K562 (cell line): ENCODE measurements around the gene MMEL1. TPM values are rescaled to one million over a fixed set of nuclear protein-coding genes. Genes with fewer than 3 reads are reported as not detected.
"Not testable (repeated sequence)": the region's sequence is repeated elsewhere in the genome, so short reads cannot be mapped to it uniquely, and the experiment has no call there.

ENCODE experiments used
- ATAC-seq: fragments of 200-7000 bp; cut with Tn5 transposase; 3 replicates; pipeline ENCODE4 v1.9.1; 2020; ENCODE audit warnings: moderate library complexity
- BruUV-seq: library from RNA; stranded (reverse); fragments of 400-500 nt; replicated peaks from 2 replicates; lab custom pipeline; 2021; lab: Mats Ljungman, UMichigan
- CTCF ChIA-PET: fragments of 300-600 bp; formaldehyde crosslinking; extraction: SDS; loops from one replicate; lab custom pipeline; 2021; ENCODE audit warnings: low intra/inter-chr PET ratio; lab: Yijun Ruan, JAX
- POLR2A ChIA-PET: fragments of 300-600, 350-650 bp; sonication (Branson Sonifier 250); formaldehyde crosslinking; extraction: SDS; loops from one replicate; lab custom pipeline; 2021; ENCODE audit warnings: antibody characterized with exemption, inconsistent platforms; lab: Yijun Ruan, JAX
- DNase-seq, 4 experiments: peaks; one replicate each; pipeline versions ENCODE4 v3.0.0 to v3.0.0-alpha.2; 2011 to 2018; ENCODE audit warnings: low spot score in 3 of 4, mixed read lengths in 3 of 4; ENCODE audit errors: extremely low read depth in 1 of 4
- FAIRE-seq: peaks from 2 replicates; lab custom pipeline; 2011; peaks lifted over from hg19 to GRCh38; lab: Jason Lieb, UNC
- H2AFZ ChIP-seq: 2 replicates; pipeline ENCODE4 v1.6.0; 2011; ENCODE audit warnings: low read depth, low read length, control low read depth, inconsistent platforms
- H3K27ac ChIP-seq: fragments of 200-600 bp; 3 replicates; pipeline ENCODE4 v1.8.0; 2011; ENCODE audit warnings: low read depth, mild to moderate bottlenecking, control low read depth, inconsistent platforms, low read length, moderate library complexity, mixed read lengths; ENCODE audit errors: extremely low read depth
- H3K27me3 ChIP-seq, 2 experiments: fragments of 300-600 bp in 1 of 2; 2 replicates in 1 of 2; 3 replicates in 1 of 2; pipeline versions ENCODE4 v1.6.0 to v1.8.0; 2011; ENCODE audit warnings: inconsistent platforms in 2 of 2, low read length in 2 of 2, mild to moderate bottlenecking in 1 of 2, mixed read lengths in 1 of 2, moderate library complexity in 1 of 2; ENCODE audit not compliant: control insufficient read depth in 2 of 2, insufficient read depth in 2 of 2
- H3K36me3 ChIP-seq: fragments of 300-600 bp; 3 replicates; pipeline ENCODE4 v1.8.0; 2011; ENCODE audit warnings: mild to moderate bottlenecking, low read length, inconsistent platforms; ENCODE audit not compliant: control insufficient read depth, insufficient read depth
- H3K4me1 ChIP-seq, 2 experiments: fragments of 200-600 bp in 1 of 2; replicated peaks in 1 of 2; 2 replicates in 1 of 2; 3 replicates in 1 of 2; pipeline versions ENCODE4 v1.5.1 to v1.8.0; 2011; ENCODE audit warnings: inconsistent platforms in 2 of 2, low read length in 2 of 2, mild to moderate bottlenecking in 1 of 2, mixed read lengths in 1 of 2, moderate library complexity in 1 of 2; ENCODE audit not compliant: control insufficient read depth in 2 of 2, insufficient read depth in 2 of 2
- H3K4me2 ChIP-seq: 2 replicates; pipeline ENCODE4 v1.6.1; 2011; ENCODE audit warnings: low read length, control low read depth, inconsistent platforms, mixed read lengths; ENCODE audit not compliant: insufficient read depth
- H3K4me3 ChIP-seq: fragments of 200-600 bp; sonication (generic), shearing (Covaris generic); 2 replicates; pipeline ENCODE4 v1.5.1; 2016; ENCODE audit warnings: control low read depth, inconsistent platforms
- H3K79me2 ChIP-seq: fragments of 200-600 bp; 3 replicates; pipeline ENCODE4 v1.8.0; 2011; ENCODE audit warnings: low read length, inconsistent platforms; ENCODE audit not compliant: control insufficient read depth, insufficient read depth
- H3K9ac ChIP-seq, 2 experiments: 2 replicates each; pipeline versions ENCODE4 v1.6.0 to v1.6.1; 2011; ENCODE audit warnings: low read depth in 2 of 2, low read length in 2 of 2, control low read depth in 1 of 2, inconsistent platforms in 1 of 2, mild to moderate bottlenecking in 1 of 2, mixed read lengths in 1 of 2; ENCODE audit not compliant: insufficient read depth in 1 of 2
- H3K9me1 ChIP-seq: one replicate; pipeline ENCODE4 v1.6.0; 2011; ENCODE audit warnings: inconsistent platforms, mild to moderate bottlenecking, low read length, moderate library complexity; ENCODE audit not compliant: control insufficient read depth, insufficient read depth
- H3K9me3 ChIP-seq: replicated peaks from 2 replicates; pipeline ENCODE4 v1.5.1; 2011; ENCODE audit warnings: low read depth, low read length, inconsistent platforms; ENCODE audit not compliant: control insufficient read depth, insufficient read depth
- H4K20me1 ChIP-seq: replicated peaks from 2 replicates; pipeline ENCODE4 v1.6.1; 2011; ENCODE audit warnings: low read length, inconsistent platforms, mixed read lengths; ENCODE audit not compliant: control insufficient read depth, insufficient read depth
- WGBS: fragments of 100-300 bp; shearing (Covaris generic); methylation state at CpG from one replicate; pipeline ENCODE4 v1.1.6; 2016; ENCODE audit warnings: low coverage, mixed read lengths; ENCODE audit not compliant: insufficient coverage; ENCODE audit errors: missing lambda C conversion rate; 5-methylcytosine and 5-hydroxymethylcytosine counted together
- in situ Hi-C: fragments of 300-500 bp; cut with MboI; formaldehyde crosslinking; loops from 4 replicates; pipeline ENCODE4 v1.15.0; 2018; ENCODE audit warnings: inconsistent platforms, mixed read lengths
- intact Hi-C: fragments of 100-400 bp; cut with micrococcal nuclease; formaldehyde crosslinking; loops from 2 replicates; pipeline ENCODE4 v1.14.2; 2022
- polyA plus RNA-seq, 8 experiments: library from polyadenylated mRNA; depleted of rRNA in 4 of 8; stranded (reverse) in 5 of 8; unstranded in 3 of 8; fragments of >200 nt; fragmentation: Nextera tagmentation in 2 of 8; fragmentation: Illumina TruSeq in 1 of 8; extraction: Ambion mirVana in 2 of 8; extraction: Trizol in 1 of 8; gene quantifications; 2 replicates each; pipeline versions ENCODE4 v1.2.1 to v1.2.3, GENCODE V29; 2011 to 2014; ENCODE audit warnings: inconsistent platforms in 1 of 8, missing spikeins in 1 of 8
- total RNA-seq, 7 experiments: library from RNA; depleted of rRNA in 6 of 7; stranded (reverse); fragments of >200 nt in 6 of 7; fragmentation: Illumina TruSeq in 2 of 7; extraction: Trizol in 2 of 7; gene quantifications; 2 replicates each; pipeline versions ENCODE4 v1.2.1 to v1.2.3, GENCODE V29; 2011 to 2021; ENCODE audit warnings: low replicate concordance in 1 of 7

Gene MMEL1
- total and polyA plus RNA-seq, 9 of the 15 experiments (the other 6 are each of a cell fraction or from before 2014, with no cell fraction given), result not detected

DNA sequence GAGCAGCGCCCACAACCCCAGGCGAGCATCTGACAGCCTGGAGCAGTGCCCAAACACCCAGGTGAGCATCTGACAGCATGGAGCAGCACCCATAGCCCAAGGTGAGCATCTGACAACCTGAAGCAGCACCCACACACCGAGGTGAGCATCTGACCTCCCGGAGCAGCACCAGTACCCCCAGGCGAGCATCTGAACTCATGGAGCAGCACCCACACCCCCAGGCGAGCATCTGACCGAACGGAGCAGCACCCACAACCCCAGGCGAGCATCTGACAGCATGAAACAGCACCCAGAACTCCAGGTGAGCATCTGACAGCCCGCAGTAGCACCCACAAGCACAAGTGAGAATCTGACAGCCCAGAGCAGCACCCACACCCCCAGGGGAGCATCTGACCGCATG, 38.8 kb upstream of the MMEL1 start:
- CTCF ChIA-PET, H3K9me1 ChIP-seq, H3K4me2 ChIP-seq, H3K27ac ChIP-seq, H3K9me3 ChIP-seq, DNase-seq, H2AFZ ChIP-seq, intact Hi-C loops, H3K36me3 ChIP-seq, in situ Hi-C loops, H3K27me3 ChIP-seq, FAIRE-seq, H3K9ac ChIP-seq, H3K4me3 ChIP-seq, ATAC-seq, BruUV-seq, H4K20me1 ChIP-seq, H3K79me2 ChIP-seq, H3K4me1 ChIP-seq, POLR2A ChIA-PET: not testable (repeated sequence)
- WGBS, result 2% methylated on average over 7 of the region's 11 CpGs

DNA sequence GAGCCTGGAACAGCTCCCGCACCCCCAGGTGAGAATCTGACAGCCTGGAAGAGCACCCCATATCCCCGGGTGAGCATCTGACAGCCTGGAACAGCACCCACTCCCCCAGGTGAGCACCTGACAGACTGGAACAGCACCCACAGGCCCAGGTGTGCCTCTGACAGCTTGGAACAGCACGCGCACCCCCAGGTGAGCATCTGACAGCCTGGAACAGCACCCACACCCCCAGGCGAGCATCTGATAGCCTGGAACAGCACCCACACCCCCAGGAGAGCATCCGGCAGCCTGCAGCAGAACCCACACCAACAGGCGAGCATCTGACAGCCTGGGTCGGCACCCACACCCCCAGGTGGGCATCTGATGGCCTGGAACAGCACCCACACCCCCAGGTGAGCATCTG, 27.0 kb upstream of the MMEL1 start:
- H3K4me3 ChIP-seq, POLR2A ChIA-PET, H4K20me1 ChIP-seq, H3K79me2 ChIP-seq, intact Hi-C loops, H3K4me2 ChIP-seq, H3K27me3 ChIP-seq, DNase-seq, ATAC-seq, FAIRE-seq, H3K9ac ChIP-seq, H3K9me3 ChIP-seq, H3K27ac ChIP-seq, BruUV-seq, H3K4me1 ChIP-seq, H3K9me1 ChIP-seq, H2AFZ ChIP-seq, CTCF ChIA-PET, H3K36me3 ChIP-seq: not testable (repeated sequence)
- WGBS, result 1% methylated on average over 3 of the region's 8 CpGs
- in situ Hi-C loops, result loop anchor here (10.0 kb wide), 1 partner anchor 125 kb away; no protein-coding TSS in a partner anchor

DNA sequence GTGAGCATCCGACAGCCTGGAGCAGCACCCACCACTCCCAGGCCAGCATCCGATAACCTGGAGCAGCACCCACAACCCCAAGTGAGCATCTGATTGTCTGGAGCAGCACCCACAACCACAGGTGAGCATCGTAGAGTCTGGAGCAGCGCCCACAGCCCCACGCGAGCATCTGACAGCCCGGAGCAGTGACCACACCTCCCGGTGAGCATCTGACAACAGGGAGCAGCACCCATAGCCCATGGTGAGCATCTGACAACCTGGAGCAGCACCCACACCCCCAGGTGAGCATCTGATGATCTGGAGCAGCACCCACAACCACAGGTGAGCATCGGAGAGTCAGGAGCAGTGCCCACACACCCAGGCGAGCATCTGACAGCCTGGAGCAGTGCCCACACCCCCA, 25.1 kb upstream of the MMEL1 start:
- H3K36me3 ChIP-seq, H3K79me2 ChIP-seq, H3K27me3 ChIP-seq, DNase-seq, H3K27ac ChIP-seq, H3K9ac ChIP-seq, POLR2A ChIA-PET, BruUV-seq, FAIRE-seq, intact Hi-C loops, CTCF ChIA-PET, H4K20me1 ChIP-seq, H3K4me3 ChIP-seq, H2AFZ ChIP-seq, H3K4me2 ChIP-seq, ATAC-seq, H3K9me1 ChIP-seq: not testable (repeated sequence)
- peaks cover 0 to 20% of the 10 kb centered on the region in 2 experiments; a peak in 1 of 5 replicates for H3K4me1 ChIP-seq
- whole genome bisulfite sequencing, result no CpG with 5 or more reads among the region's 10 CpGs
- H3K9me3 ChIP-seq, result peaks cover 21% of the 10 kb centered on the region
- in situ Hi-C loops, result loop anchor here (10.0 kb wide), 1 partner anchor 127 kb away; no protein-coding TSS in a partner anchor

DNA sequence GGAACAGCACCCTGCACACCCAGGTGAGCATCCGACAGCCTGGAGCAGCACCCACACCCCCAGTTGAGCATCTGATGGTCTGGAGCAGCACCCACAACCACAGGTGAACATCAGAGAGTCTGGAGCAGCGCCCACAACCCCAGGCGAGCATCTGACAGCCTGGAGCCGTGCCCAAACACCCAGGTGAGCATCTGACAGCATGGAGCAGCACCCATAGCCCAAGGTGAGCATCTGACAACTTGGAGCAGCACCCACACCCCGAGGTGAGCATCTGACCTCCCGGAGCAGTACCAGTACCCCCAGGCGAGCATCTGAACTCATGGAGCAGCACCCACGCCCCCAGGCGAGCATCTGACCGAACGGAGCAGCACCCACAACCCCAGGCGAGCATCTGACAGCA, 24.3 kb upstream of the MMEL1 start:
- H3K4me2 ChIP-seq, DNase-seq, CTCF ChIA-PET, ATAC-seq, H3K9ac ChIP-seq, POLR2A ChIA-PET, BruUV-seq, H3K4me3 ChIP-seq, H4K20me1 ChIP-seq, H3K27me3 ChIP-seq, H3K27ac ChIP-seq, intact Hi-C loops, H3K36me3 ChIP-seq, H3K9me1 ChIP-seq, H2AFZ ChIP-seq, FAIRE-seq, H3K79me2 ChIP-seq: not testable (repeated sequence)
- no CpG with 5 or more reads among the region's 12 CpGs for WGBS
- in situ Hi-C loops, result loop anchor here (10.0 kb wide), 1 partner anchor 128 kb away; no protein-coding TSS in a partner anchor
- Histone ChIP-seq H3K9me3 (peaks cover 24% of the 10 kb centered on the region), H3K4me1 (peaks cover 0 to 25% of the 10 kb centered on the region in 2 experiments; a peak in 1 of 5 replicates)
